ENCODE data around the gene PHKA2.

DNA sequence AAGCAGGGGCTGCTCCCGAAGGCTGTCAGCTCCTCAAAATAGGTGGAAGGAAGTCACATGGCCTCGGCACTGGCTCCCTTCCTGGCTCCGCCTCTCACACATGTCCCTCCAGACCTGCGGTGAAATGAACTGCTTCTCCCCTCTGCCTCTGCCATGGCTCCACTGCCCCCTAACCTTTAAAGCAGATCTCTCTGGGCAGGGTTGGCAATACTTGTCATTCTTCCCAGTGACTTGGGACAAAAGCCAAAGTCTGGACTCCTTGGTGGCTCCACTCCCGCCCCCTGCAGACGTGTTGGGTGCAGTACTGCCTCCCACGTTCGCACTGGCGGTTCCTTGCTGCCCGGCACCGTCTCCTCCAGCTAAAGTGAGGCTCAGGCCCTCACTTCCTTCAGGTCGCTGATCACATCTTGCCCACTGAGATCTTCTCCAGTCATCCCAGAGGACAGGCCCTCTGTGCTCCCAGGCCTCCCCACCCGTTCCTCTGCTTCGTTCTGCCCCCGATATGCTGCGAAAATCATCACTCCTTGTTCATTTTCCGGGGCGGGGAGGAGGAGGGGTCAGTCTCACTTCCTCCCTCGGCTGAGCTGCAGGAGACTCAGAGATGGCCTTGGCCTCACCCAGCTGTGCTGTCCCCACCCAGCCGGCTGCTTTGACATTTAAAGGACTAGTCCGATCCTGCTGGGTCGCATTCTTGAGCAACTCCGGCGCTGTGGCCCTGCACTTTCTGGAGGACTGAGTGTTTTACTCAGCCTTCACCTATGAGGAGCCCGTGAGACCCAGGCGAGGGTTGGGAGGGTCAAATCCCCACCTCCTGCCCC, 97.4 kb downstream of the PHKA2 start:
- peak; percentile 36; the same call in 1 of the 2 replicates for TF ChIP-seq POLR2A (IDR thresholded peaks at IDR 0.05; ENCODE audit: low read depth, low read length)
- no peak for TF ChIP-seq TAF1 (IDR thresholded peaks at IDR 0.05; ENCODE audit: borderline replicate concordance, low read depth, low read length)
- TF ChIP-seq POLR2AphosphoS5 (IDR thresholded peaks at IDR 0.05; ENCODE audit: low read depth, low read length) = peak; percentile 70
